GM21447 (cell line): Measurements from ENCODE around the gene TMEM45B.
"Not testable (repeated sequence)": the region's sequence is repeated elsewhere in the genome, so short reads cannot be mapped to it uniquely, and the experiment has no call there.

Experiments
- ATAC-seq: cut with Tn5 transposase; IDR thresholded peaks from one replicate; pipeline ENCODE4 v1.9.1; 2021; ENCODE audit not compliant: unreplicated experiment

The TMEM45B gene

GRCh38 chr11:129849447-129850130 lies 33.9 kb downstream of the TMEM45B start:
- ATAC-seq: no peak

GRCh38 chr11:129852125-129852740 lies 36.6 kb downstream of the TMEM45B start:
- ATAC-seq: no peak

- ATAC-seq: no peak
These were observed 38.0 kb downstream of the TMEM45B start for GRCh38 chr11:129853518-129854231.

GRCh38 chr11:129854232-129854805 lies 38.7 kb downstream of the TMEM45B start:
- no peak for ATAC-seq

GRCh38 chr11:129855086-129855485 lies 39.4 kb downstream of the TMEM45B start:
- no peak for ATAC-seq

- ATAC-seq: no peak
These were observed 40.4 kb downstream of the TMEM45B start for GRCh38 chr11:129856036-129856435.

- ATAC-seq: no peak
These were observed 46.3 kb downstream of the TMEM45B start for GRCh38 chr11:129861702-129862522.

- ATAC-seq: no peak
These were observed 49.2 kb downstream of the TMEM45B start for GRCh38 chr11:129864811-129865210.

GRCh38 chr11:129865701-129866100 lies 50.1 kb downstream of the TMEM45B start:
- no peak for ATAC-seq

- no peak for ATAC-seq
These were observed 50.7 kb downstream of the TMEM45B start for GRCh38 chr11:129866311-129866710.

- not testable (repeated sequence) for ATAC-seq
These were observed 53.0 kb downstream of the TMEM45B start for GRCh38 chr11:129868626-129869025.

GRCh38 chr11:129871914-129872313 lies 56.3 kb downstream of the TMEM45B start:
- no peak for ATAC-seq

- no peak for ATAC-seq
These were observed 64.7 kb downstream of the TMEM45B start for GRCh38 chr11:129880311-129880710.

GRCh38 chr11:129881570-129882170 lies 66.0 kb downstream of the TMEM45B start:
- ATAC-seq: no peak

- ATAC-seq: no peak
These were observed 68.9 kb downstream of the TMEM45B start for GRCh38 chr11:129884581-129884980.

- ATAC-seq: no peak
These were observed 69.7 kb downstream of the TMEM45B start for GRCh38 chr11:129885381-129885780.

GRCh38 chr11:129888451-129888850 lies 72.8 kb downstream of the TMEM45B start:
- no peak for ATAC-seq

- ATAC-seq: peak; percentile 29
These were observed 78.9 kb downstream of the TMEM45B start for GRCh38 chr11:129894278-129895125.
